ENCODE results near the gene SCYL1. TPM values are rescaled to one million over a fixed set of nuclear protein-coding genes. Genes with fewer than 3 reads are reported as not detected.
"Not testable (repeated sequence)": the region's sequence is repeated elsewhere in the genome, so short reads cannot be mapped to it uniquely, and the experiment has no call there.

The SCYL1 gene
- total RNA-seq, 1 experiment from 2014 or later, result 66.6 TPM

DNA sequence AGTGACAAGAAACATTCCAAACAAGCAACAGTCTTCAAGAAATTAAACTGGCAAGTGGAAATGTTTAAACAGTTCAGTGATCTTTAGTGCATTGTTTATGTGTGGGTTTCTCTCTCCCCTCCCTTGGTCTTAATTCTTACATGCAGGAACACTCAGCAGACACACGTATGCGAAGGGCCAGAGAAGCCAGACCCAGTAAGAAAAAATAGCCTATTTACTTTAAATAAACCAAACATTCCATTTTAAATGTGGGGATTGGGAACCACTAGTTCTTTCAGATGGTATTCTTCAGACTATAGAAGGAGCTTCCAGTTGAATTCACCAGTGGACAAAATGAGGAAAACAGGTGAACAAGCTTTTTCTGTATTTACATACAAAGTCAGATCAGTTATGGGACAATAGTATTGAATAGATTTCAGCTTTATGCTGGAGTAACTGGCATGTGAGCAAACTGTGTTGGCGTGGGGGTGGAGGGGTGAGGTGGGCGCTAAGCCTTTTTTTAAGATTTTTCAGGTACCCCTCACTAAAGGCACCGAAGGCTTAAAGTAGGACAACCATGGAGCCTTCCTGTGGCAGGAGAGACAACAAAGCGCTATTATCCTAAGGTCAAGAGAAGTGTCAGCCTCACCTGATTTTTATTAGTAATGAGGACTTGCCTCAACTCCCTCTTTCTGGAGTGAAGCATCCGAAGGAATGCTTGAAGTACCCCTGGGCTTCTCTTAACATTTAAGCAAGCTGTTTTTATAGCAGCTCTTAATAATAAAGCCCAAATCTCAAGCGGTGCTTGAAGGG lies 20.0 kb upstream of the SCYL1 start:
- DNase-seq (ENCODE audit: low read depth), result peak; percentile 39

DNA sequence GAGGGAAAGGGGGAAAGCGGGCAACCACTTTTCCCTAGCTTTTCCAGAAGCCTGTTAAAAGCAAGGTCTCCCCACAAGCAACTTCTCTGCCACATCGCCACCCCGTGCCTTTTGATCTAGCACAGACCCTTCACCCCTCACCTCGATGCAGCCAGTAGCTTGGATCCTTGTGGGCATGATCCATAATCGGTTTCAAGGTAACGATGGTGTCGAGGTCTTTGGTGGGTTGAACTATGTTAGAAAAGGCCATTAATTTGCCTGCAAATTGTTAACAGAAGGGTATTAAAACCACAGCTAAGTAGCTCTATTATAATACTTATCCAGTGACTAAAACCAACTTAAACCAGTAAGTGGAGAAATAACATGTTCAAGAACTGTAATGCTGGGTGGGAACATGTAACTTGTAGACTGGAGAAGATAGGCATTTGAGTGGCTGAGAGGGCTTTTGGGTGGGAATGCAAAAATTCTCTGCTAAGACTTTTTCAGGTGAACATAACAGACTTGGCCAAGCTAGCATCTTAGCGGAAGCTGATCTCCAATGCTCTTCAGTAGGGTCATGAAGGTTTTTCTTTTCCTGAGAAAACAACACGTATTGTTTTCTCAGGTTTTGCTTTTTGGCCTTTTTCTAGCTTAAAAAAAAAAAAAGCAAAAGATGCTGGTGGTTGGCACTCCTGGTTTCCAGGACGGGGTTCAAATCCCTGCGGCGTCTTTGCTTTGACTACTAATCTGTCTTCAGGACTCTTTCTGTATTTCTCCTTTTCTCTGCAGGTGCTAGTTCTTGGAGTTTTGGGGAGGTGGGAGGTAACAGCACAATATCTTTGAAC lies 19.2 kb upstream of the SCYL1 start:
- peak; percentile 43 for DNase-seq (ENCODE audit: low read depth)

DNA sequence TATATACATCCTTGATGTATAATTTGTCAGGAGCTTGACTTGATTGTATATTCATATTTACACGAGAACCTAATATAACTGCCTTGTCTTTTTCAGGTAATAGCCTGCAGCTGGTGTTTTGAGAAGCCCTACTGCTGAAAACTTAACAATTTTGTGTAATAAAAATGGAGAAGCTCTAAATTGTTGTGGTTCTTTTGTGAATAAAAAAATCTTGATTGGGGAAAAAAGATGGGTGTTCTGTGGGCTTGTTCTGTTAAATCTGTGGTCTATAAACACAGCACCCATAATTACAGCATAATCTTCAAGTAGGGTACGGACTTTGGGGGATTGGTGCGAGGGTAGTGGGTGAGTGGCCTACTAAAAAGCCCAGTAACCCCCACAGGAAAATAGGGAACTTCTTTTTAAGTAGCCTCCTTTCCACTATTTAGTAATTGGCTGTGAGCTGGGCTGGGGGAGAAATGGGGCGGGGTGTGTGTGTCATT lies 18.6 kb upstream of the SCYL1 start:
- no peak for DNase-seq (ENCODE audit: low read depth)

DNA sequence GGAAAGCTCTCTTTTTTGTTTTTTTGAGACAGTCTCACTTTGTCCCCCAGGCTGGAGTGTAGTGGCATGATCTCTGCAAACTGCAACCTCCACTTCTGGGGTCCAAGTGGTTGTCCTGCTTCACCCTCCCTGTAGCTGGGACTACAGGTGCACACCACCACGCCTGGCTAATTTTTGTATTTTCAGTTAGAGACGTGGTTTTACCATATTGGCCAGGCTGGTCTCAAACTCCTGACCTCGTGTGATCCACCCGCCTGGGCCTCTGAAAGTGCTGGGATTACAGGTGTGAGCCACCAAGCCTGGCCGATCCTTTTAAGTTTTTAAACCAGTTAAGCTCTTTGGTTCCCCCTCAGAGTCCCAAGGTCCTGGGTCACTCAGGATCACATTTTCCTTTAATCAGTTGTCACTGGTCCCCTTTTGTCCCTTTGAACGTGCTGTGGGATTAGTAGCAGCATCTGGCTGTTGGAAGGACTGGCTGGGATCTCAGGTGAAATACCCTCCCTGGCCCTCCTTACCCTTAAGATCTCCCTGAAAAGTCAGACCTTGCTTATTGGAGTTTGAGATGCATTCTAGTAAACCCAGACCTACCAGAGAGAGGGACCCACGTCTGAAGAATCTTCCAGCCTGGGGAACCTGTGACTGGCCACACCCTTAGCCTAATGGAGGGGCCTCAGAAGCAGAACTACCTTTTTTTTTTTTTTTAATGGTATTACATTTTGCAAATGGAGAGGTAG lies 17.9 kb upstream of the SCYL1 start:
- DNase-seq (ENCODE audit: low read depth), result peak; percentile 97

DNA sequence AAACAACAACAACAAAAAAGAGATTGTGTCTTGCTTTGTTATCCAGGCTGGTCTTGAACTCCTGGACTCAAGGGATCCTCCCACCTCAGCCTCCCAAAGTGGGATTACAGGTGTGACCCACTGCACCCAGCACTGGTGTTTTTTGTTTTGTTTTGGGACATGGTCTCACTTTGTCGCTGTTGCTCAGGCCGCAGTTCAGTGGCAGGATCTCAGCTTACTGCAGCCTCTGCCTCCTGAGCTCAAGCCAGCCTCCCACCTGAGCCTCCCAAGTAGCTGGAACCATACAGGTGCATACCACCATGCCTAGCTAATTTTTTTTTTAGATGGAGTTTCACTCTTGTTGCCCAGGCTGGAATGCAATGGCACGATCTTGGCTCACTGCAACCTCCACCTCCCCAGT lies 12.6 kb upstream of the SCYL1 start:
- DNase-seq (ENCODE audit: low read depth), result not testable (repeated sequence)

DNA sequence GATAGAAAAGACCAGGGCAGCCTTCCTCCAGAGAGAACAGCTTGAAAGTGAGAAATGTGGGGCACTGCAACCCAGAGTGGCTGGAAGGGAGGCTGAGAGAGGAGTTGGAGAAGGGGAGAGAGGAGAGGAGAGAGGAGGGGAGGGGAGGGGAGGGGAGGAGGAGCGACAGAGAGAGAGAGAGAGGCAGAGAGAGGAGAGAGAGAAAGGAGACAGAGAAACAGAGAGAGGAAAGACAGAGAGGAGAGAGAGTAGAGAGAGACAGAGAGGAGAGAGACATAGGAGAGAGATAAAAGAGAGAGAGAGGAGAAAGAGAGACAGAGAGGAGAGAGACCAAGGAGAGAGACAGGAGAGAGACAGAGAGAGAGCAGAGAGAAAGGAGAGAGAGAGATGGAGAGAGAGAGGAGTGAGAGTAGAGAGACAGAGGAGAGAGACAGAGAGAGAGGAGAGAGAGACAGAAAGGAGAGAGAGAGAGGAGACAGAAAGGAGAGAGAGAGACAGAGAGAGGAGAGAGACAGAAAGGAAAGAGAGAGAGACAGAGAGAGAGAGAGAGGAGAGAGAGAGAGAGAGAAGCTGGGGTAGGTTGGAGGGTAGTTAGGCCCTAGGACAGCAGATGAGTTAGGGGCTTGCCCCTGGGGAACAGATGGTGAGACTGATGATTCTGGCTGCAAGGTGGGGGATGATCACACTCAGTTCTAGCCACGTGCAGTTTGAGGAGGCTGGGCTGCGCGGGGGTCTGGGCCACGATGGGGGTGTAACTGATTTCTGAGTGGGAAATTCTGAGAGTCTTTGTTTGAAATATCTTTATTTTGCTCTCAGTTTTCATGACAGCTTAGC lies 8.5 kb upstream of the SCYL1 start:
- no peak for DNase-seq (ENCODE audit: low read depth)

DNA sequence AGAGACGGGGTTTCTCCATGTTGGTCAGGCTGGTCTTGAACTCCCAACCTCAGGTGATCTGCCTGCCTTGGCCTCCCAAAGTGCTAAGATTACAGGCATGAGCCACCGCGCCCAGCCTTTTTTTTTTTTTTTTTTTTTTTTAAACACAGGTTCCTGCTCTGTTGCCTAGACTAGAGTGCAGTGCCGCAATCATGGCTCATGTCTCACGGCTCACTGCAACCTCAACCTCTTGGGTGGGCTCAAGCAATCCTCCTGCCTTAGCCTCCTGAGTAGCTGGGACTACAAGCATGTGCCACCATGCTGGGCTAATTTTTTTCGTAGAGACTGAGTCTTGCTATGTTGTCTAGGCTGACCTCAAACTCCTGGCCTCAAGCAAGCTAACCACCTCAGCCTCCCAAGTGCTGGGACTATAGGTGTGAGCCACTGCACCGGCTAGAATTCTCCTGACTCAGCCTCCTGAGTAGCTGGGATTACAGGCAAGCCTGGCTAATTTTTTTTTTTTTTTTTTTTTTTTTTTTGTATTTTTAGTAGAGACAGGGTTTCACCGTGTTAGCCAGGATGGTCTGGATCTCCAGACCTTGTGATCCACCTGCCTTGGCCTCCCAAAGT lies 5.8 kb upstream of the SCYL1 start:
- not testable (repeated sequence) for DNase-seq (ENCODE audit: low read depth)

DNA sequence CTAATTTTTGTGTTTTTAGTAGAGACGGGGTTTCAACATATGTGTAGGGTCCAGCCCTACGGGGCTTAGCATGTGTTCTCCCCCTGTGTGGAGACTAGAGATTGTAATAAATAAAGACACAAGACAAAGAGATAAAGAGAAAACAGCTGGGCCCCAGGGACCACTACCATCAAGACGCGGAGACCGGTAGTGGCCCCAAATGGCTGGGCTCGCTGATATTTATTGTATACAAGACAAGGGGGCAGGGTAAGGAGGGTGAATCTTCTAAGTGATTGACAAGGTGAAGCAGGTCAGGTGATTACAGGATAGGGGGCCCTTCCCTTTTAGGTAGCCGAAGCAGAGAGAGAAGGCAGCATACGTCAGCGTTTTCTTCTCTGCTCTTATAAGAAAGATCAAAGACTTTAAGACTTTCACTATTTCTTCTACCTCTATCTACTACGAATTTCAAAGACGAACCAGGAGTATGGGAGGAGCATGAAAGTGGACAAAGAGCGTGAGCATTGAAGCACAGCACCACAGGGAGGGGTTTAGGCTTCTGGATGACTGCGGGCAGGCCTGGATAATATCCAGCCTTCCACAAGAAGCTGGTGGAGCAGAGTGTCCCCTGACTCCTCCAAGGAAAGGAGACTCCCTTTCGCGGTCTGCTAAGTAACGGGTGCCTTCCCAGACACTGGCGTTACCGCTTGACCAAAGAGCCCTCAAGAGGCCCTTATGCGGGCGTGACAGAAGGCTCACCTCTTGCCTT lies 2.9 kb upstream of the SCYL1 start:
- DNase-seq (ENCODE audit: low read depth), result not testable (repeated sequence)

DNA sequence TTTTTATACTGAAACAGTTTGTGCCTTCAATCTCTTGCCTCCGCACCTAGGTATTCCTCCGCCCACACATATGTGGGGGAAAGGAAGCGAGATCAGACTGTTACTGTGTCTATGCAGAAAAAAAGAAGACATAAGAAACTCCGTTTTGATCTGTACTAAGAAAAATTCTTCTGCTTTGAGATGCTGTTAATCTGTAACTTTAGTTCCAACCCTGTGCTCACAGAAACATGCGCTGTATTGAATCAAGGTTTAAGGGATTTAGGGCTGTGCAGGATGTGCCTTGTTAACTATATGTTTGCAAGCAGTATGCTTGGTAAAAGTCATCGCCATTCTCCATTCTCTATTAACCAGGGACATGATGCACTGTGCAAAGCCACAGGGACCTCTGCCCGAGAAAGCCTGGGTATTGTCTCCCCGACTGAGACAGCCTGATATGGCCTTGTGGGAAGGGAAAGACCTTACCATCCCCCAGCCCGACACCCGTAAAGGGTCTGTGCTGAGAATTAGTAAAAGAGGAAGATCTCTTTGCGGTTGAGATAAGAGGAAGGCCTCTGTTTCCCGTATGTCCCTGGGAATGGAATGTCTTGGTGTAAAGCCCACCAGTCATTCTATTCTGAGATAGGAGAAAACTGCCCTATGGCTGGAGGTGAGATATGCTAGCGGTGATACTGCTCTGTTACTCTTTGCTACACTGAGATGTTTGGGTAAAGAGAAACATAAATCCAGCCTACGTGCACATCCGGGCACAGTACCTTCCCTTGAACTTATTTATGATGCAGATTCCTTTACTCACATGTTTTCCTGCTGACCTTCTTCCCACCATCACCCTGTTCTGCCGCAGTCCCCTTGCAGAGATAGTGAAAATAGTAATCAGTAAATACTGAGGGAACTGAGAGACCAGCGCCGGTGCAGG lies 1.9 kb upstream of the SCYL1 start:
- DNase-seq (ENCODE audit: low read depth), result not testable (repeated sequence)

DNA sequence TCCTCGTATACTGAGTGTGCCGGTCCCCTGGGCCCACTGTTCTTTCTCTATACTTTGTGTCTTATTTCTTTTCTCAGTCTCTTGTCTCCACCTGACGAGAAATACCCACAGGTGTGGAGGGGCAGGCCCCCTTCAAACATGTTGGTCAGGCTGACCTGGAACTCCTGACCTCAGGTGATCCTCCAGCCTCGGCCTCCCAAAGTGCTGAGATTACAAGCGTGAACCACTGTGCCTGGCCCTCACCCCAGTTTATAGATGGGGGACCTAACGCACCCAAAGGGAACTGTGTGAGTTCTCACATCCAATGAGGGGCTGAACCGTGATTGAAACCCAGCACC lies 1.3 kb upstream of the SCYL1 start:
- not testable (repeated sequence) for DNase-seq (ENCODE audit: low read depth)

DNA sequence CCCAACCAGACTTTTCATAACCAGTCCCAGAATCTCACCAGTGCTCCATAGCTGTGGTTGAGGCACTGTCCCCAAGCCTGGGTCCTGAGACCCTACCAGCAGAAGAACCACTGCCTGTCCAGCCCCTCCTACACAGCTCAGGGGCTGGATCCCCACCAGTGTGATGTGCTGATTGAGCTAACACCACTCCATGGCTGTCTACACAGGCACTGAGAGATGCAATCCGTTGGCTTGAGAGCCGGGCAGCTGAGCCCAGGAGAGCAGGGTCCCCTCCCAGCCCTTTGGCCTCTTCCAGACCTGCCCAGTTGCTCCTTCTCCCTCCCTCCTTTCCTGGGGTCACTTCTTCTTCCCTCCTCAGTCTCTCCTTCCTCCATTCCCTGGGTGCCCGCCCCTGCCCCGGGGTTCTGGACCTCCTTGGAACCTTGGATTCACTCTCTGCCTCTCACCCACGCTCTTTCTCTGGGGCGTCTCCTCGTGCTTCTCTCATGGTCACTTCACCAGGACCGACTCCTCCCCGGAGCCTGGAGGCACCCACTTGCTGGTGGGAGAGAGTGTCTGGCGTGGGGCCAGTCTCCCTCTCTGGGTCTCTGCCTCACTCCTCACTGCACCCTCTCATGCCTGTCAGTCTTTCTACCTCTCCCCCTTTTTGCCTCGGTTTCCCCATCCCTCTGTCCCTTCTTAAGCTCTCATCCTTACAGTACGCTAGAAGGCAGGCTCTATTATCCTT lies 706 bp upstream of the SCYL1 start:
- no peak for DNase-seq (ENCODE audit: low read depth)

DNA sequence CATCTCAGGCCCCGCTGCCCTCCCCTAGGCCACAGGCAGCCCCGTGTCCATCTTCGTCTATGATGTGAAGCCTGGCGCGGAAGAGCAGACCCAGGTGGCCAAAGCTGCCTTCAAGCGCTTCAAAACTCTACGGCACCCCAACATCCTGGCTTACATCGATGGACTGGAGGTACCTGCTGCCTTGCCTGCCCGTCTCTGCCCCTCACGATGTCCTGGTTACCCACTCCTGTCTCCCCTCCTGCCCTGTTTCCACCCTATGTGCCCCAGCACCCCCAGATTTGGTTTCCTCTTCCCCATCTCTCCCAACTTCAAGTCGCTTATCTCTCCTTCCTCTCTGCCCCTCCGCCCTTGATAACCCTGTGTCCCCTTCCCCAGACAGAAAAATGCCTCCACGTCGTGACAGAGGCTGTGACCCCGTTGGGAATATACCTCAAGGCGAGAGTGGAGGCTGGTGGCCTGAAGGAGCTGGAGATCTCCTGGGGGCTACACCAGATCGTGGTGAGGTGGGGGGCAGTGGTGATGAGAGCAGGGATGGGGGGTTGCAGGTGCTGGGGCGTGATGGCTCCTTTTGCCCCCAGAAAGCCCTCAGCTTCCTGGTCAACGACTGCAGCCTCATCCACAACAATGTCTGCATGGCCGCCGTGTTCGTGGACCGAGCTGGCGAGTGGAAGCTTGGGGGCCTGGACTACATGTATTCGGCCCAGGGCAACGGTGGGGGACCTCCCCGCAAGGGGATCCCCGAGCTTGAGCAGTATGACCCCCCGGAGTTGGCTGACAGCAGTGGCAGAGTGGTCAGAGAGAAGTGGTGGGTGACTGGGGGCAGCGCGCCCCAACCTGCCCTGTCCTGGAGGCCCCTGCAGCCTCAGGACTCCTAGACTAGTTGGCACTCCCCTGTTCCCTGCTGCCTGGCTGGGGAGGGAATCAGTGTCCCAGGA lies 930 bp downstream of the SCYL1 start:
- DNase-seq (ENCODE audit: low read depth), result no peak

DNA sequence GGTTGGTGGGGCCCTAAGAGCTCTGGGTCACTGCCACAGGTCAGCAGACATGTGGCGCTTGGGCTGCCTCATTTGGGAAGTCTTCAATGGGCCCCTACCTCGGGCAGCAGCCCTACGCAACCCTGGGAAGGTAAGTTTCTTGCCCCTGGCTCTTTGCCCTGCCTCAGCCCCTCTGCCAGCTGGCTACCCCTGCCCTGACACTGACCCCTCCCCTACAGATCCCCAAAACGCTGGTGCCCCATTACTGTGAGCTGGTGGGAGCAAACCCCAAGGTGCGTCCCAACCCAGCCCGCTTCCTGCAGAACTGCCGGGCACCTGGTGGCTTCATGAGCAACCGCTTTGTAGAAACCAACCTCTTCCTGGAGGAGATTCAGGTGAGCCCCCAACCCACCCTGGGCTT lies 1.9 kb downstream of the SCYL1 start:
- DNase-seq (ENCODE audit: low read depth), result no peak

DNA sequence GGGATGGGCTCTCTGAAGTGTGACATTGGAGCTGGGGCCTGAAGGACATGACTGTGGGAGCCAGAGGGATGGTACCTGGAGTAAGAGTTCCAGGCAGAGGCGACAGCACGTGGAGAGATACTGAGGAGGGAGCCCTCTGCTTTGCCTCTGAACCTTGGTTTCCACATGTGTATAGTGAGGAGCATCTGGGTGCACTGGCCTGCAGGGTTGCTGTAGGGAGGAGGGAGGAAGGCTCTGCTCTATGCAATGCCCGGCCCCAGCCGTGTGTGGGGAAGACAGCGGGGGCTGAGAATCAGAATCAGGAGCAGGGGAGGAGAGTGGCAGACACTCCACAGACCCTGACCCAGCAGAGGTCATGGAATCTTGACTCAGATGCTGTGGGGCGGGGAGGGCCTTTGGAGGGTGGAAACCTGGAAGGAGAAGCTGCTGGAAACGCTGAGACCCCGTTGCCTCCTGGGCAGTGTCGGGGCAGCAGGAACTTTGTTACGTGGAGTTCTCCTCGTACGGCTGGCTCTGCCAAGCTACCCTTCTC lies 4.0 kb downstream of the SCYL1 start:
- no peak for DNase-seq (ENCODE audit: low read depth)

DNA sequence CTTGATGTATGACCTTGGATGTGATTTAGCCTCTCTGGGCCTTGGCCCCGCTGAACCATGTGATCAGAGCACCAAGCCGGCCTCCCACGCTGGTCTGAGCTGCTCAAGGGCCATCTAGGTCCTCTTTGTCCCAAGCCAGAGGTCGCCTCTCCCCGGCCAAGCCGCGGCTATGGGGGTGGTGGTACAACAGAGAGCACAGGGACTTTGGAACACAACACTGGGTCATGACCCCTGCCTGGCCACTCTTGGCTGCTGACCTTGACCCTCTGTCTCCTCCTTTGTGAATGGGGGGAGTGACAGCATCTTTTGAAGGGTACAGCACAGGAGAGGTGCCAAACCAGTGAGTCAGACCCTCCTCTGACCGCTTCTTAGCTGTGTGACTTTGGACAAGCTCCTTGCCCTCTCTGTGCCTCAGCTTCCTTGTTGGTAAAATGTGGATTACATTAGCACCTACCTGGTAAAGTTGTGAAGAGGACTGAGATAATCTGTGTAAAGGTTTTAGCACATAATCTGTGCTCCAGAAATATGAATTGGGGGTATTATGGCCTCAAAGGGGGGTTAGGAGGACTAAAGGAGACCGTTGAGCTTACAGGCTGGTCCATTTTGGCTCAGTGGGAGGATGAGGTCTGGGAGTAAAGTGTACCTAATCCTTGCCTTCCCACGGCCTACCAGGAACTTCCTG lies 4.7 kb downstream of the SCYL1 start:
- no peak for DNase-seq (ENCODE audit: low read depth)

DNA sequence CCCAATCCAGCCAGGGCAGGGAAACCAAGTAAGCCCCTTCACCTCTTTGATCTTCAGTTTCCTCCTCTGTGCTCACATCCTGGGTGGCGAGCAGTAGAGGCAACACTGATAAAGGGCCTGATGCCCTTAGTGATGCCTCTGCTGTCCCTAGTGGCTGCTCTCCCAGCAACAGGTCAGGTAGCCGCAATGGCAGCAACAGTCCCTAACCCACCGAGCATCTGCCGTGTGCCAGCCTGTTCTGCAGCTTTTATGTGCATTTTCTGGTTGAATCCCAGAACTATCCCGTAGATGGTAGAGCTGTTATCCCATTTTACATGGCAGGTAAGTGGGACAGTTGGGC lies 5.2 kb downstream of the SCYL1 start:
- DNase-seq (ENCODE audit: low read depth), result no peak

Data from HT1080 (cell line).